ENCODE results near the gene AANAT.

The AANAT gene

GRCh38 chr17:76497699-76497978, 30.2 kb downstream of the AANAT start:
- H2AFZ ChIP-seq (ENCODE audit: low read length): no peak overlapping the region
- TF ChIP-seq EZH2phosphoT487 (IDR thresholded peaks at IDR 0.05; ENCODE audit: borderline replicate concordance): no peak
- peaks cover 40% of the 10 kb centered on the region for H3K4me1 ChIP-seq (ENCODE audit: insufficient read depth, low read length, poor library complexity, severe bottlenecking)
- H3K4me3 ChIP-seq (ENCODE audit: low read length, poor library complexity, severe bottlenecking): no peak overlapping the region
- H3K9me3 ChIP-seq (ENCODE audit: insufficient read depth, low read depth, low read length): no peaks in the 10 kb centered on the region
- H3K9me2 ChIP-seq (replicated peaks; ENCODE audit: low read depth, low read length): no peaks in the 10 kb centered on the region
- no peaks in the 10 kb centered on the region for H4K20me1 ChIP-seq (ENCODE audit: insufficient read depth, low read length, poor library complexity, severe bottlenecking)
- H3K9ac ChIP-seq (ENCODE audit: low read depth, low read length, poor library complexity, severe bottlenecking): no peak overlapping the region
- no peak overlapping the region for H3K4me2 ChIP-seq (ENCODE audit: low read depth, low read length, poor library complexity, severe bottlenecking)
- H3K79me2 ChIP-seq (ENCODE audit: insufficient read depth, low read length): no peaks in the 10 kb centered on the region
- no peaks in the 10 kb centered on the region for H3F3A ChIP-seq (ENCODE audit: low read depth)
- no peaks in the 10 kb centered on the region for H3K27me3 ChIP-seq (ENCODE audit: insufficient read depth, low read length, poor library complexity, severe bottlenecking)
- no peaks in the 10 kb centered on the region for H3K36me3 ChIP-seq (ENCODE audit: insufficient read depth, low read length)

- Histone ChIP-seq H3K79me2 (ENCODE audit: insufficient read depth, low read length) (no peaks in the 10 kb centered on the region), H3K4me3 (ENCODE audit: low read length, poor library complexity, severe bottlenecking) (no peak overlapping the region), H3K4me1 (ENCODE audit: insufficient read depth, low read length, poor library complexity, severe bottlenecking) (peaks cover 34% of the 10 kb centered on the region)
Measured at GRCh38 chr17:76497979-76498875, 30.8 kb downstream of the AANAT start.

DNA sequence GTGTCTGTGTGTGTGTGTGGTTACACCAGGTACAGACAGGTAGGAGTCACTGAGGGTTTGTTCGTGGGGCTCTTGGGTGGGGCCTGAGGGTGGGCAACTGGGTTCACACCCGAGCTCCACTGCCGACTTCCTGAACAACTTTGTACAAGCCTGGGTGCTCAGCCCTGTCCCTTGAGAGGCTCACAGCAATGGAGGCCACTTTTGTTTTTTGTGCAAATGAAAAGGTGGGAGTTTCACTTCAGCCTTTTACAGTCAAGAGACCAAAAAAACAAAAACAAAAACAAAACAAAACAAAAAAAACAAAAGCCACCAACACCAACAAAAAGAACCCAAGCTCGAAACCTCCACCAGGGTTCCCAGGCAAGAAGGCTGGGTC, 31.5 kb downstream of the AANAT start:
- Histone ChIP-seq H3K9me2 (replicated peaks; ENCODE audit: low read depth, low read length) (no peaks in the 10 kb centered on the region), H3K27me3 (ENCODE audit: insufficient read depth, low read length, poor library complexity, severe bottlenecking) (no peaks in the 10 kb centered on the region), H3K9me3 (ENCODE audit: insufficient read depth, low read depth, low read length) (no peaks in the 10 kb centered on the region), H3F3A (ENCODE audit: low read depth) (no peaks in the 10 kb centered on the region), H3K4me3 (ENCODE audit: low read length, poor library complexity, severe bottlenecking) (no peak overlapping the region), H3K4me2 (ENCODE audit: low read depth, low read length, poor library complexity, severe bottlenecking) (no peak overlapping the region), H3K36me3 (ENCODE audit: insufficient read depth, low read length) (no peaks in the 10 kb centered on the region), H3K9ac (ENCODE audit: low read depth, low read length, poor library complexity, severe bottlenecking) (no peak overlapping the region), H4K20me1 (ENCODE audit: insufficient read depth, low read length, poor library complexity, severe bottlenecking) (no peaks in the 10 kb centered on the region), H3K4me1 (ENCODE audit: insufficient read depth, low read length, poor library complexity, severe bottlenecking) (peaks cover 28% of the 10 kb centered on the region), H3K79me2 (ENCODE audit: insufficient read depth, low read length) (no peaks in the 10 kb centered on the region), H2AFZ (ENCODE audit: low read length) (no peak overlapping the region)
- TF ChIP-seq EZH2phosphoT487 (IDR thresholded peaks at IDR 0.05; ENCODE audit: borderline replicate concordance) (no peak), CTCF (conservative IDR thresholded peaks at IDR 0.05; ENCODE audit: low read length) (no peak)

More at GRCh38 chr17:76497979-76498875, 30.8 kb downstream of the AANAT start:
- Histone ChIP-seq H3K9ac (ENCODE audit: low read depth, low read length, poor library complexity, severe bottlenecking) (no peak overlapping the region), H3F3A (ENCODE audit: low read depth) (no peaks in the 10 kb centered on the region), H3K4me2 (ENCODE audit: low read depth, low read length, poor library complexity, severe bottlenecking) (no peak overlapping the region), H4K20me1 (ENCODE audit: insufficient read depth, low read length, poor library complexity, severe bottlenecking) (no peaks in the 10 kb centered on the region), H2AFZ (ENCODE audit: low read length) (no peak overlapping the region), H3K36me3 (ENCODE audit: insufficient read depth, low read length) (no peaks in the 10 kb centered on the region), H3K9me3 (ENCODE audit: insufficient read depth, low read depth, low read length) (no peaks in the 10 kb centered on the region), H3K27me3 (ENCODE audit: insufficient read depth, low read length, poor library complexity, severe bottlenecking) (no peaks in the 10 kb centered on the region), H3K9me2 (replicated peaks; ENCODE audit: low read depth, low read length) (no peaks in the 10 kb centered on the region)
- no peak for TF ChIP-seq EZH2phosphoT487 (IDR thresholded peaks at IDR 0.05; ENCODE audit: borderline replicate concordance)
- no peak for TF ChIP-seq CTCF (conservative IDR thresholded peaks at IDR 0.05; ENCODE audit: low read length)

DNA sequence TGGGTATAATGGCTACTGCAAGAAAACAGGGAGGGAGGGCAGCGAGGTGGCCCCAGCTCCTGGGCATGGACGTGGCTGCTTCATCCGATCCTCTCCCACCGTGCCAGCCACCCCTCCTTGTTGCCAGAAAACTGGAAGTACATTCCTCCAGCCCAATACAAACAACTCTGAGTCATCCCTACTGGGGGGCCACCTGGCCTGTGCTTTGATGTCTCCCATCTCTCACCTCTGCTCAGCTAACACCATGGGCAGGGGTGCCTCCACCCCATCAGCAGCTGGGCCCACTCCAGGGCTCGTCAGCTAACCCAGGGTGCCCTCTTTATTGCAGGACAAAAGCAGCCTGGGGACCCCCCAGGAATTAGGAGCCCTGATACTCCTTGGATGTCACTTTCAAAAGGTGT, 31.9 kb downstream of the AANAT start:
- Histone ChIP-seq H3K9me2 (replicated peaks; ENCODE audit: low read depth, low read length) (no peaks in the 10 kb centered on the region), H3K79me2 (ENCODE audit: insufficient read depth, low read length) (no peaks in the 10 kb centered on the region), H3K9ac (ENCODE audit: low read depth, low read length, poor library complexity, severe bottlenecking) (no peak overlapping the region), H3K27me3 (ENCODE audit: insufficient read depth, low read length, poor library complexity, severe bottlenecking) (no peaks in the 10 kb centered on the region), H2AFZ (ENCODE audit: low read length) (no peak overlapping the region), H3K36me3 (ENCODE audit: insufficient read depth, low read length) (no peaks in the 10 kb centered on the region), H3K9me3 (ENCODE audit: insufficient read depth, low read depth, low read length) (no peaks in the 10 kb centered on the region), H3F3A (ENCODE audit: low read depth) (no peaks in the 10 kb centered on the region), H3K4me3 (ENCODE audit: low read length, poor library complexity, severe bottlenecking) (no peak overlapping the region), H4K20me1 (ENCODE audit: insufficient read depth, low read length, poor library complexity, severe bottlenecking) (no peaks in the 10 kb centered on the region), H3K4me1 (ENCODE audit: insufficient read depth, low read length, poor library complexity, severe bottlenecking) (peaks cover 28% of the 10 kb centered on the region), H3K4me2 (ENCODE audit: low read depth, low read length, poor library complexity, severe bottlenecking) (no peak overlapping the region)
- TF ChIP-seq EZH2phosphoT487 (IDR thresholded peaks at IDR 0.05; ENCODE audit: borderline replicate concordance): no peak
- TF ChIP-seq CTCF (conservative IDR thresholded peaks at IDR 0.05; ENCODE audit: low read length): no peak
